Right hindlimb (tissue), 1 donor: Measurements from ENCODE around the gene RBMS1.

Experiments used
- DNase-seq: peaks from one replicate; pipeline ENCODE4 v3.0.0-alpha.2; 2018

The RBMS1 gene

GRCh38 chr2:160354677-160355076 lies 138.9 kb downstream of the RBMS1 start:
- DNase-seq, result no peak

GRCh38 chr2:160353813-160354212 lies 139.8 kb downstream of the RBMS1 start:
- no peak for DNase-seq

DNA sequence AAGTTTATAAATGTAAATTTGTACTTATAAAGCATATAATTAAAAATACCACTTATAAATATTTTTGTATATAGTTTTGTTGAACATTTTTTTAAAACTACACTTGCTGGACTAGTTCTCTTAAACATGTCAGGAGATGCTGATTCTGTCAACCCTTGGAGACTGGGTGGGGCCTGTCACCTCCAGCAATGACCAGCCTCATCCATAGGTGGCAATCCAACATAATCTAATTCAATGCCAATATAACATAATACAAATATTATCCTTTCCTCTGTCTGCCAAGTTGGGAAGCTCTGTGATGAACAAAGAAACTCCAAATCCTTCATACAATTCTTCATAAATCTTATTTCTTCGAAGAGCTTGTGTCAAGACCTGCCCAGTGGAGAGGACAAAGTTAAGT lies 140.4 kb downstream of the RBMS1 start:
- no peak for DNase-seq

DNA sequence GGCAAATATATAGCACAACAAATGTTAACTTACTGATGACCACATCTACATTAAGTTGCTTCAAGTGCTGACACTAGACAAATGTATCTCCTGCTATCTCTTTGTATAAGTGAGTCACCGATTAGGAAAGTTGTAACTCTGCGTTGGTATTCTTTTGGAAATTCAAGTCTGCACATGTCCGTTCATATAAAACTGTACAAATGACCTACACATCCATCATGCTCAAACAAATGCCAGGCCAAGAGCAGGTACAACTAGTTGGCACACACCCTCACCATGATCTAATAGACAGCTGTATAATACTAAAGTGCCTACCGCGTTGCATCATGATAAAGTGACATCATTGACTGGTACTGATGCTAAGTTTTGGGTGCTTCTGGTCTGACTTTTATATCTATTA lies 141.1 kb downstream of the RBMS1 start:
- no peak for DNase-seq

DNA sequence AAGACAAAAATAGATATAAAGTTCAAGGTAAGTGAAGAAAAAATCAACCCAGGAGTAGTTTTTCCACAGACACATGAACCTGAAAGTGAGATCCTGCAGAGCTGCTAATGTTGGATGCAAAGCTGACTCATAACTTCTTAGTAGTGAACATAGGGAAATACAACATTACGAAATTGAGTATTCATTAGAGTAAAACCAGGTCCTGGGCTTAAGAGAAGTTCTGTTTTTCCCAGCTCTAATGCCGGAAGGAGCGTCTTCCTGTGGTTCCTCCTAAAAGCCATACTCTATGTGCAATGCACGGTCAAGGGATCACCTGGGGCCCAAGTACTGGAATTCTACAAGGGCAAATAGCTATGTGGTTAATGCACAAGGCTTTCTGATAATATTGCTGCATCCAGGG lies 141.7 kb downstream of the RBMS1 start:
- DNase-seq, result no peak

DNA sequence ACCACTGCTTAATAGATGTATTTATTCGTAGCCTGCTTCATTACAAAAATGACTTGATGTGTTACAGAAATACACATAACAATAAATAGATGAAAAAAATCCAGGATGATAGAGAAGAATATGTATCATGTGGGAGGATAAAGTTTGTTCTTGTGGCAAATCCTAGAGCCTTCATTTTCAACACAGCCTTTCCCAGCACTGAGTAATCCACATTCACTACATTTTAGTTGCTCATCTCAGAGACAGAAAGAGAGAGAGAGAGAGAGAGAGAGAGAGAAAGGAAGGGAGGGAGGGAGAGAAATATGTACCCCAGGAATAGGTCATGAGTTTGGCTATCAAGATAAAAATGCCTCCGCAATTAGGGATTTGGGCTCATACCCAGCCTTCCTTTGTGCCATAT lies 144.3 kb downstream of the RBMS1 start:
- no peak for DNase-seq

DNA sequence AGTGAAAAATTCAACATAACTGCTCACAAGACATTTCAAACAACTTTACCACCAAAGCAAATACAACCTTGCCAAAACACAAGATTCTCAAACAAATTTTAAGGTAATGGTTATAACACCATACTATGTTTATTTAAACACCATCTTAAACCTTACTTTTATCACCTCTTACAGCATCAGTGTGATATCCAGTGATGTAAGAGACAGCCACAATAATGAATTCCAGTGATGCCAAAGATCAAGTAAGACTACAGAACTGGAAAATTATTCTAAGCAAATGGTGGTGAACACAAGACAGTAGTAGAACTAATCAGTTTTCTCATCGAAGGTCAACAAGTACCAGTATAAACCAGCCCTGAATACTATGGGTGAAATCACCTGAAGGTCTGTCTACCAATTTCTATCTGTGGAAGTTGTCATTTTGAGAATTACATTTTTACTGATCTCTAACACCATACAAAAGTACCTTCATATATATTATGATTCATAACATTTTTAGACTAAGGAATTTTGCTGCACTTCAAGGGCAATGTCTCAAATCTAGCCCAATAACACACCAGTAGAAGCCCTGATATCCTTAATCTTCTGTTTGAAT lies 146.2 kb downstream of the RBMS1 start:
- DNase-seq, result no peak

- no peak for DNase-seq
Observed at GRCh38 chr2:160345071-160345764, 148.4 kb downstream of the RBMS1 start.

DNA sequence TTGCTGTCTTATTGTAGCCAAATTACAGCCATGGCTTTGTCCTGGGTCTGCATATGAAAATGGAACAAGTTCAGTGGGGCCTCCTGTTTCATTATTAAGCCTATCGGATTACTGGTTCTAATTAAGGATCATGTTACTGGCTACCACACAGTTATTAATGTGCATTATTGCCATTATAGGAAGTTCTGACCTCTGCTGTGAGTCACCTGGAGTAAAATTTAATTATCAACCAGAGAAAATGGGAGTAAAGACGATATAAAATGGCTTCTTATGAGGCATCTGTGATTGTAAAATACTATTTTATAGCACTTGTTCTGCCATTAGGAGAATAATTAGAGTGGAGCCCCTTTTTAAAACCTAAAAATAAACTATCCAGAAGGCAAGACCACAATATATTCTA lies 150.2 kb downstream of the RBMS1 start:
- DNase-seq, result no peak

GRCh38 chr2:160339726-160340125 lies 153.9 kb downstream of the RBMS1 start:
- no peak for DNase-seq

- peak; percentile 79 for DNase-seq
Observed at GRCh38 chr2:160338901-160339685, 154.5 kb downstream of the RBMS1 start.

- no peak for DNase-seq
Observed at GRCh38 chr2:160337728-160338127, 155.9 kb downstream of the RBMS1 start.

DNA sequence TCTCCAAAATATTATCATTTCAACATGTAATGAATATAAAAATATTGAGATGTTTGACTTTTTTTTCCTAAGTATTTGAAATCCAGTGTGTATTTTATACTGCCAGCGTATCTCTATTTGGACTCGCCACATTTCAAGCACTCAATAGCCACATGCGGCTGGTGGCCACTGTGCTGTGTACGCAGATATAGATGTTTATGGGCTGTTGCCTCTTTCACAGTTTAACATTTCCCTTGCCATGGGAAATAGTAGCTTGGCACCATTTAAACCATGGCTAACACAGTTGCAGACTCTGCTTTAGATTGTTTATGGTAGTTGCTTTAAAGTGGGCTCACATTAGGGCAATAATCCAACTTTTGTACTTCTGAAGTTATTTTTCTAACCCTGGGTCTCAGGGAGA lies 157.0 kb downstream of the RBMS1 start:
- no peak for DNase-seq

GRCh38 chr2:160336105-160336504 lies 157.5 kb downstream of the RBMS1 start:
- no peak for DNase-seq

DNA sequence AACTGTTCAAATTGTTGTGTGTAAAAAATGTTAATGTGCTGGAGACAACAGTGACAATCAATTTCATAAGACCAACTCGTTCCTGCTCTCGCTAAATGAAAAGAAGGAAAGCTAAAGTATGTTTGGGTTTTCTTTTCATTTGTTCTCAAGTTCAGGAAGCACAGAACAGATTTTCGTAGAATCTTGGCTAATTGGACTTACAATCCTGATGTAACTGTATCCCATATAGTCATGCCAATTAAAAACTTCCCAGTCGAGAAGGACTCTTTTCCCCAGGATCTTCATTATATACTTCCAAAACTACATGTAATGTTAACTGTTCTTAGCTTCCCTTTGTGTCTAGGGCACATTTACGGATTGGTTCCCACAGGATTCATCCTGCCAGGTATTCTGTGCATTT lies 158.2 kb downstream of the RBMS1 start:
- DNase-seq, result no peak

- DNase-seq, result peak; percentile 86
Observed at GRCh38 chr2:160334028-160334741, 159.4 kb downstream of the RBMS1 start.

DNA sequence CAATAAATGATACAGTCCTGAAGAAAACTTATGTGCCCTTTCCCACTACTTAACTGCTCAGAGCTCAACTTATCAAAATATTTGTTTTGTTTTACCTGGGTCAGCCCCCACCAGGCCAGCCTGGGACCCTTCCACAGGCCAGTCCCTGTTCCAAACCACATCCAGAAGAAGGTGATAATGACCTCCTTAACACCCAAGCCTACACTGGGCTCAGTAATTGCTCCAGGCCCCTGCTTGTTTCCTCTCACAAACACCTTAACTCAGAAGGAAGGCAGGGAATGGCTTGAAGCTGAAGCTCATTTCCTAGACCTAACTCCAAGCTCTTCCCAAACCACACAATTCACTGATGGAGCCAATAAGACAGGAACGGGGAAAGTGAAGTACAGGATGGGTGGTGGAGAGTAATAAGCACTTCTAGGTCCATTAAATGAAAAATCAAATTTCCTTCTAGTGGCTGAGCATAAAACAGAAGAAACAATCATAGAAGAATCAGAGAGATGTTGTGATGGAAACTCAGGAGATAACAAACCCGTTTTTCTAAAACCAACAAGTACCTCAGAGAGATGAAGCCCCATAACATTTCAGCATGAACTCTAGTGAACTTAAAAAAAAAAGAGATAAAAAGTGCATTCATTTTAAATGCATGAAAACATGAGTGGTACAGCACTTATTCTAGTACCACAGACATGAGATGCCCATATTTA lies 160.1 kb downstream of the RBMS1 start:
- no peak for DNase-seq

- DNase-seq, result peak; percentile 37
Observed at GRCh38 chr2:160332318-160332717, 161.3 kb downstream of the RBMS1 start.

GRCh38 chr2:160331258-160332025 lies 162.2 kb downstream of the RBMS1 start:
- no peak for DNase-seq

DNA sequence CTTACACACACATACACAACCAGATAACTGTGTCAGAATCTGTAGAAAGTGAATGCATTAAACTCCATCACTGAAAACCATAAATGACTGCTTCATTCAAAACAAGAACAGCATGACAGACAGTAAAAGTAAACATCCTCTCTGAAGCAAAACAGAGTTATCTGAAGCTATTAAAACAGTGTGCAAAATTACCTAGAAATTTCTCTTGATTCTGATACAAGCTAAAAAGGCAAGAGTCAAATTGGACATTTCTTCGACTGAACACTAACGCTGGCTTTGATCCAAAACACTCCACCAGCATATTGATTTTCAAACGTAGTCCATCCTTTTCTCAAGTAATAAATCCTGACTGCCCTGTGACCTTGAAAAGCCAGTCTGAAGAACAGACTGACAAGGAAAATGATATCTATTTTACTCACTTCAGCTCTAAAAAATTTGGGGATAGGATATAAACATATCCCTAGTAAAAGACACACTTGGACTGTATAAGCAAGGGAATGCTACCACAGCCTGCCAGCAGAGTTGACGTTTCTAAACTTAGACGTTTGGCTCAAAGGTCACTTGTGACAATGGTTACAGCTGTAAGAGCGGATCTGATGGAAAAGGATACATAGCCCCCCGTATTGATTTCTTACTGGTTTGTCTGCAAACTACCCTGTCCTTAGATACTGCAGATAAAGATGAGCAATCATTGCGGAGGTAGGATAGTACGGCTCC lies 164.6 kb downstream of the RBMS1 start:
- DNase-seq, result no peak

DNA sequence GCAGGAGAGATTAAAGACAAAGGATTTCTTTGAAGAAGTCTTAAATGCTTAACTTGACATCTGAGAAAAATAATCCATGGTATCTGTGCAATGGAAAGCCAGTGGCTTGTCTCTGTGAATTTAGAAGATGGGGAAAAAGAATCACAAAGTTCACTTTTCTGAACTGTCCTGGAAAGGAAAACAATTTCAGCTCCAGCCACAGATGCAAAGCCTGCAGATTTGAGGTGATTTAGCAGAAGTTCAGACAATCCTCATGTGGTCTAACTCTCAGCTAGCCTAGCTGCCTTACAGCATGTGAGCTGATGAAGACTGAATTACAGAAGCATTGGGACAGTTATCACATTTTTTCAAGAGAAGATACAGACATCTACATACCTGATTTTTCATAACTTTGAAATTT lies 166.8 kb downstream of the RBMS1 start:
- no peak for DNase-seq
